Panc1 (cell line): ENCODE data around the gene ZNF700. TPM values are rescaled to one million over a fixed set of nuclear protein-coding genes. Genes with fewer than 3 reads are reported as not detected.
A peak's percentile ranks its signal among the peaks of the same experiment; 100 is the strongest.

Experiments
- ATAC-seq: fragments of 200-7000 bp; cut with Tn5 transposase; 2 replicates; pipeline ENCODE4 v1.9.1; 2020; ENCODE audit warnings: mild to moderate bottlenecking, moderate library complexity
- BruUV-seq: library from RNA; stranded (reverse); fragments of 400-500 nt; replicated peaks from 2 replicates; lab custom pipeline; 2021; lab: Mats Ljungman, UMichigan
- CTCF ChIA-PET: fragments of 300-600 bp; sonication (Branson Sonifier 250); formaldehyde crosslinking; loops from one replicate; lab custom pipeline; 2022; ENCODE audit warnings: antibody characterized with exemption; lab: Charles Lee
- POLR2A ChIA-PET: fragments of 300-600 bp; sonication (Branson Sonifier 250); formaldehyde crosslinking; loops from one replicate; lab custom pipeline; 2022; ENCODE audit warnings: antibody characterized with exemption; lab: Charles Lee
- DNase-seq: peaks from one replicate; pipeline ENCODE4 v3.0.0-alpha.2; 2010; ENCODE audit warnings: low read depth, low spot score
- H3K27ac ChIP-seq: 2 replicates; pipeline ENCODE4 v1.5.1; 2011; ENCODE audit warnings: mild to moderate bottlenecking, low read length, inconsistent platforms
- H3K27me3 ChIP-seq: fragments of 200-500 bp; sonication (Bioruptor generic); 2 replicates; pipeline ENCODE4 v1.6.0; 2014; ENCODE audit warnings: low read length, inconsistent platforms; ENCODE audit not compliant: control insufficient read depth, insufficient read depth
- H3K36me3 ChIP-seq: fragments of 200-500 bp; sonication (Bioruptor generic); 2 replicates; pipeline ENCODE4 v1.5.1; 2014; ENCODE audit warnings: inconsistent platforms, mild to moderate bottlenecking, low read length, moderate library complexity; ENCODE audit not compliant: control insufficient read depth, insufficient read depth
- H3K4me1 ChIP-seq: 2 replicates; pipeline ENCODE4 v1.5.1; 2011; ENCODE audit warnings: inconsistent platforms, mild to moderate bottlenecking, low read length, moderate library complexity; ENCODE audit not compliant: control insufficient read depth, insufficient read depth
- H3K4me3 ChIP-seq, 2 experiments: 2 replicates each; pipeline ENCODE4 v1.5.1; 2011 to 2012; ENCODE audit warnings: low read depth in 2 of 2, low read length in 2 of 2, mild to moderate bottlenecking in 2 of 2, inconsistent platforms in 1 of 2, moderate library complexity in 1 of 2
- H3K9me3 ChIP-seq: fragments of 200-500 bp; sonication (Bioruptor generic); 2 replicates; pipeline ENCODE4 v1.5.1; 2014; ENCODE audit warnings: low read depth, mild to moderate bottlenecking, inconsistent platforms, low read length, moderate library complexity; ENCODE audit not compliant: control insufficient read depth, insufficient read depth
- POLR2AphosphoS5 ChIP-seq: IDR thresholded peaks from 2 replicates; pipeline ENCODE4 v1.6.1; 2012; ENCODE audit warnings: mild to moderate bottlenecking, low read depth, low read length, moderate library complexity
- SIN3A ChIP-seq: IDR thresholded peaks from 2 replicates; pipeline ENCODE4 v1.6.1; 2012; ENCODE audit warnings: low read depth, mild to moderate bottlenecking, low read length, moderate library complexity, borderline replicate concordance; ENCODE audit not compliant: insufficient read depth
- TCF7L2 ChIP-seq: IDR thresholded peaks from 2 replicates; pipeline ENCODE4 v1.6.1; 2011; ENCODE audit warnings: mild to moderate bottlenecking, low read depth, low read length, inconsistent platforms
- in situ Hi-C: cut with HindIII; loops from 2 replicates; pipeline ENCODE4 v1.10.0; 2016; ENCODE audit warnings: low sequenced_read_pairs, low pct_unique_long_range_greater_than_20kb
- intact Hi-C: fragments of 100-400 bp; cut with micrococcal nuclease; formaldehyde crosslinking; loops from one replicate; pipeline ENCODE4 v1.10.0; 2022; ENCODE audit not compliant: unreplicated experiment
- total RNA-seq: library from RNA; stranded (reverse); gene quantifications from one replicate; pipeline ENCODE4 v1.2.1, GENCODE V29; 2021; ENCODE audit not compliant: unreplicated experiment
- TF ChIP-seq, protein P1 (sequence below): fragments of 450-650 bp; IDR thresholded peaks from 2 replicates; pipeline ENCODE4 v1.5.1; 2017; ENCODE audit warnings: mild to moderate bottlenecking
- TF ChIP-seq, protein P2 (sequence below), 2 experiments: IDR thresholded peaks; 2 replicates each; pipeline ENCODE4 v1.6.1; 2011 to 2012; ENCODE audit warnings: low read depth in 2 of 2, control low read depth in 1 of 2, low read length in 1 of 2, mild to moderate bottlenecking in 1 of 2, moderate library complexity in 1 of 2; ENCODE audit not compliant: insufficient read depth in 1 of 2

The ZNF700 gene
- total RNA-seq, 1 experiment from 2014 or later, result 10.4 TPM

DNA sequence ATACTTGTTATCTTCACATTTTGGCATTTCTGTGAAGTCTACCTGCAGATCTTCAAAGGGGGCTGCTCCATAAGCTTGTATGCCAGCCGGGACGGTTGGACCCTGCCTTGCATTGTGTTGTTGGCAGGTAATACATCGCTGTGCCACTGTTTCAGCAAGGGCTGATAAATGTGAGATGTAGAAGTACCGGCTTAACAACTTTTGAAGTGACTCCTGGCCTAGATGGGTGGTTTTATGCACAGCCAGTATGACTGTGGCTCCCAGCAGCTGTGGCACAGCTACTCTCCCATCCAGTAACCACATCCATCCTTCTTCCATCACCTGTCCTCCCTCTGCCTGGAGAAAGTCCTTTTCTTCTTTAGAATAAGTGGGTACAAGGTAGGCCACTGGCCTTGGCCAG lies 19.7 kb downstream of the ZNF700 start:
- Histone ChIP-seq H3K27me3 (no peaks in the 10 kb centered on the region), H3K4me1 (no peaks in the 10 kb centered on the region), H3K9me3 (peaks cover 64% of the 10 kb centered on the region), H3K4me3 (no peak overlapping the region), H3K27ac (no peak overlapping the region), H3K36me3 (peaks cover 3% of the 10 kb centered on the region; the same call in 1 of the 2 replicates)
- in situ Hi-C loops (no loop called here), intact Hi-C loops (no loop called here)
- BruUV-seq, result no TSS peak
- TF ChIP-seq, protein P1, sequence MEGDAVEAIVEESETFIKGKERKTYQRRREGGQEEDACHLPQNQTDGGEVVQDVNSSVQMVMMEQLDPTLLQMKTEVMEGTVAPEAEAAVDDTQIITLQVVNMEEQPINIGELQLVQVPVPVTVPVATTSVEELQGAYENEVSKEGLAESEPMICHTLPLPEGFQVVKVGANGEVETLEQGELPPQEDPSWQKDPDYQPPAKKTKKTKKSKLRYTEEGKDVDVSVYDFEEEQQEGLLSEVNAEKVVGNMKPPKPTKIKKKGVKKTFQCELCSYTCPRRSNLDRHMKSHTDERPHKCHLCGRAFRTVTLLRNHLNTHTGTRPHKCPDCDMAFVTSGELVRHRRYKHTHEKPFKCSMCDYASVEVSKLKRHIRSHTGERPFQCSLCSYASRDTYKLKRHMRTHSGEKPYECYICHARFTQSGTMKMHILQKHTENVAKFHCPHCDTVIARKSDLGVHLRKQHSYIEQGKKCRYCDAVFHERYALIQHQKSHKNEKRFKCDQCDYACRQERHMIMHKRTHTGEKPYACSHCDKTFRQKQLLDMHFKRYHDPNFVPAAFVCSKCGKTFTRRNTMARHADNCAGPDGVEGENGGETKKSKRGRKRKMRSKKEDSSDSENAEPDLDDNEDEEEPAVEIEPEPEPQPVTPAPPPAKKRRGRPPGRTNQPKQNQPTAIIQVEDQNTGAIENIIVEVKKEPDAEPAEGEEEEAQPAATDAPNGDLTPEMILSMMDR, result no peak
- TF ChIP-seq, protein P2, sequence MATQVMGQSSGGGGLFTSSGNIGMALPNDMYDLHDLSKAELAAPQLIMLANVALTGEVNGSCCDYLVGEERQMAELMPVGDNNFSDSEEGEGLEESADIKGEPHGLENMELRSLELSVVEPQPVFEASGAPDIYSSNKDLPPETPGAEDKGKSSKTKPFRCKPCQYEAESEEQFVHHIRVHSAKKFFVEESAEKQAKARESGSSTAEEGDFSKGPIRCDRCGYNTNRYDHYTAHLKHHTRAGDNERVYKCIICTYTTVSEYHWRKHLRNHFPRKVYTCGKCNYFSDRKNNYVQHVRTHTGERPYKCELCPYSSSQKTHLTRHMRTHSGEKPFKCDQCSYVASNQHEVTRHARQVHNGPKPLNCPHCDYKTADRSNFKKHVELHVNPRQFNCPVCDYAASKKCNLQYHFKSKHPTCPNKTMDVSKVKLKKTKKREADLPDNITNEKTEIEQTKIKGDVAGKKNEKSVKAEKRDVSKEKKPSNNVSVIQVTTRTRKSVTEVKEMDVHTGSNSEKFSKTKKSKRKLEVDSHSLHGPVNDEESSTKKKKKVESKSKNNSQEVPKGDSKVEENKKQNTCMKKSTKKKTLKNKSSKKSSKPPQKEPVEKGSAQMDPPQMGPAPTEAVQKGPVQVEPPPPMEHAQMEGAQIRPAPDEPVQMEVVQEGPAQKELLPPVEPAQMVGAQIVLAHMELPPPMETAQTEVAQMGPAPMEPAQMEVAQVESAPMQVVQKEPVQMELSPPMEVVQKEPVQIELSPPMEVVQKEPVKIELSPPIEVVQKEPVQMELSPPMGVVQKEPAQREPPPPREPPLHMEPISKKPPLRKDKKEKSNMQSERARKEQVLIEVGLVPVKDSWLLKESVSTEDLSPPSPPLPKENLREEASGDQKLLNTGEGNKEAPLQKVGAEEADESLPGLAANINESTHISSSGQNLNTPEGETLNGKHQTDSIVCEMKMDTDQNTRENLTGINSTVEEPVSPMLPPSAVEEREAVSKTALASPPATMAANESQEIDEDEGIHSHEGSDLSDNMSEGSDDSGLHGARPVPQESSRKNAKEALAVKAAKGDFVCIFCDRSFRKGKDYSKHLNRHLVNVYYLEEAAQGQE (IDR thresholded peaks at IDR 0.05; ENCODE audit: insufficient read depth in 1 of 2, low read depth in 2 of 2, low read length in 1 of 2), result no peak
- TF ChIP-seq SIN3A (no peak), POLR2AphosphoS5 (no peak), TCF7L2 (no peak)
- ChIA-PET CTCF (no interaction called here), POLR2A (no interaction called here)
- no peak for DNase-seq
- ATAC-seq, result no peak

DNA sequence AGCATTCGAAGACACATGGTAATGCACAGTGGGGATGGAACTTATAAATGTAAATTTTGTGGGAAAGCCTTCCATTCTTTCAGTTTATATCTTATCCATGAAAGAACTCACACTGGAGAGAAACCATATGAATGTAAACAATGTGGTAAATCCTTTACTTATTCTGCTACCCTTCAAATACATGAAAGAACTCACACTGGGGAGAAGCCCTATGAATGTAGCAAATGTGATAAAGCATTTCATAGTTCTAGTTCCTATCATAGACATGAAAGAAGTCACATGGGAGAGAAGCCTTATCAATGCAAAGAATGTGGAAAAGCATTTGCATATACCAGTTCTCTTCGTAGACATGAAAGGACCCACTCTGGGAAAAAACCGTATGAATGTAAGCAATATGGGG lies 23.7 kb downstream of the ZNF700 start:
- H3K4me3 ChIP-seq, result no peak overlapping the region
- intact Hi-C loops, result no loop called here

More for the DNA sequence above, 23.7 kb downstream of the ZNF700 start:
- Histone ChIP-seq H3K27me3 (no peaks in the 10 kb centered on the region), H3K27ac (no peak overlapping the region), H3K9me3 (peaks cover 78% of the 10 kb centered on the region), H3K4me1 (no peaks in the 10 kb centered on the region), H3K36me3 (peaks cover 3% of the 10 kb centered on the region; the same call in 1 of the 2 replicates)
- DNase-seq (no peak), ATAC-seq (no peak)
- ChIA-PET CTCF (no interaction called here), POLR2A (no interaction called here)
- BruUV-seq, result TSS peak; percentile 48
- in situ Hi-C loops, result no loop called here
- TF ChIP-seq TCF7L2, result no peak
- TF ChIP-seq POLR2AphosphoS5, result no peak
- TF ChIP-seq, protein P1, result no peak
- TF ChIP-seq SIN3A, result no peak
- TF ChIP-seq, protein P2 (IDR thresholded peaks at IDR 0.05; ENCODE audit: insufficient read depth in 1 of 2, low read depth in 2 of 2, low read length in 1 of 2), result no peak
